Heart left ventricle (tissue), 16 donors: ENCODE results near the gene KCNJ9. TPM values are rescaled to one million over a fixed set of nuclear protein-coding genes. Genes with fewer than 3 reads are reported as not detected.

Source experiments
- ATAC-seq, 4 donors: fragments of 200-7000 bp; cut with Tn5 transposase; one replicate each; pipeline ENCODE4 v1.9.1; 2020 to 2022; ENCODE audit warnings: moderate library complexity in 4 of 4, mild to moderate bottlenecking in 3 of 4, moderate number of reproducible peaks in 1 of 4
- DNase-seq, 5 donors: peaks; one replicate each; pipeline ENCODE4 v3.0.0-alpha.2; 2020
- H3K27ac ChIP-seq, 12 donors: fragments of 200-600 bp; sonication (generic) in 4 of 12; one replicate each; pipeline versions ENCODE4 v1.5.0 to v1.8.0; 2016 to 2022; ENCODE audit warnings: mild to moderate bottlenecking in 2 of 12
- H3K27me3 ChIP-seq, 9 donors: fragments of 200-600 bp; sonication (generic) in 2 of 9; one replicate each; pipeline versions ENCODE4 v1.5.1 to v1.8.0; 2016 to 2022; ENCODE audit warnings: mild to moderate bottlenecking in 3 of 9
- H3K36me3 ChIP-seq, 9 donors: fragments of 200-600 bp; sonication (generic) in 2 of 9; one replicate each; pipeline versions ENCODE4 v1.5.0 to v1.8.0; 2018 to 2022; ENCODE audit warnings: mild to moderate bottlenecking in 2 of 9
- H3K4me1 ChIP-seq, 12 donors: fragments of 200-600 bp; sonication (generic) in 4 of 12; one replicate each; pipeline versions ENCODE4 v1.5.0 to v1.8.0; 2016 to 2022; ENCODE audit warnings: mild to moderate bottlenecking in 3 of 12
- H3K4me3 ChIP-seq, 12 donors: fragments of 200-600 bp; sonication (generic) in 4 of 12; one replicate each; pipeline versions ENCODE4 v1.5.0 to v1.8.0; 2017 to 2022; ENCODE audit warnings: mild to moderate bottlenecking in 9 of 12, moderate library complexity in 4 of 12
- H3K9me3 ChIP-seq, 12 donors: fragments of 200-600 bp; sonication (generic) in 4 of 12; one replicate each; pipeline versions ENCODE4 v1.5.0 to v1.8.0; 2016 to 2022; ENCODE audit warnings: mild to moderate bottlenecking in 1 of 12
- CTCF ChIP-seq, 12 donors: fragments of 200-600 bp; sonication (generic) in 4 of 12; IDR thresholded peaks; one replicate each; pipeline versions ENCODE4 v1.5.0 to v1.8.0; 2018 to 2022; ENCODE audit warnings: antibody characterized with exemption in 12 of 12, mild to moderate bottlenecking in 5 of 12
- POLR2A ChIP-seq, 2 donors: fragments of 450-650 bp; IDR thresholded peaks; one replicate each; pipeline ENCODE4 v1.6.1; 2017; ENCODE audit warnings: antibody characterized with exemption in 2 of 2, mild to moderate bottlenecking in 2 of 2, moderate library complexity in 2 of 2
- WGBS, 4 donors: extraction: QIAGEN DNeasy Blood & Tissue Kit in 2 of 4; methylation state at CpG; one replicate each; pipeline versions ENCODE4 v1.1.5 to v1.1.7; 2013 to 2018; 5-methylcytosine and 5-hydroxymethylcytosine counted together
- intact Hi-C, 10 donors: fragments of 100-400 bp; cut with DNase I; formaldehyde crosslinking; loops; one replicate each; pipeline versions ENCODE4 v1.11.1 to v1.14.2; 2022
- polyA plus RNA-seq, 2 donors: library from polyadenylated mRNA; stranded (reverse); fragments of 200-250 nt; gene quantifications; one replicate each; pipeline ENCODE4 v1.2.3, GENCODE V29; 2013
- total RNA-seq, 9 donors: library from RNA; depleted of rRNA in 2 of 9; stranded (reverse); fragments of >200 nt in 2 of 9; fragmentation: NEBNext Ultra II Directional in 3 of 9; extraction: Animal tissue kit (Norgen Biotek cat#: 25700) in 3 of 9; gene quantifications; one replicate each; pipeline versions ENCODE4 v1.1.0 to v1.2.4, GENCODE V29; 2016 to 2023
- donor health status: ischemic (EF 13 %, LVEDD 7.1; RV severe dilation, severe dysfunction).
- donor health status: healthy with polysubstance abuse.
- donor health status: DM: no; HTN: yes; CAD: no.
- donor health status: DM: no; HTN: no; CAD: no.
- donor health status: ischemic (EF 25% LVEDD 6.9; RV normal size, moderate dysfunction).
- donor health status: ischemic (EF 25% LVEDD 5.7; RV mildly dilated, moderate dysfunction).
- donor health status: healthy.
- donor health status: DM: yes; HTN: yes; CAD: no.
- donor health status: ischemic (EF 35%, LVEDD 5.7; RV mildly dilated, moderate dysfunction).
- donor health status: nonischemic (EF 11% LVEDD 7.7; RV severe dilation, severe dysfunction).
- donor health status: DM: yes; HTN: yes; CAD: no.
- donor health status: PGD.
- donor health status: ischemic (EF 29% LVEDD 5.4; RV normal size, mild dysfunction).
- donor health status: nonischemic (EF 23%, LVEDD 6.1; RV moderate dilation, normal function).

Gene KCNJ9
- total and polyA plus RNA-seq, 11 donors: 0.06 to 0.29 (median 0.08) TPM; not detected in 8

GRCh38 chr1:160103658-160104408 lies 22.5 kb downstream of the KCNJ9 start:
- DNase-seq (no peak), ATAC-seq (no peak)
- Histone ChIP-seq H3K27ac (peak overlapping the region in 3 of 12 donors; percentile 32 to 95 (median 35)), H3K36me3 (no peaks in the 10 kb centered on the region), H3K9me3 (no peaks in the 10 kb centered on the region), H3K27me3 (no peaks in the 10 kb centered on the region), H3K4me1 (peaks cover 0 to 45% (median 22%) of the 10 kb centered on the region in 12 donors), H3K4me3 (no peak overlapping the region)
- WGBS, 4 donors: 51 to 67% (median 58%) methylated on average over 6 of the region's 6 CpGs
- TF ChIP-seq CTCF (IDR thresholded peaks at IDR 0.05): no peak
- TF ChIP-seq POLR2A (IDR thresholded peaks at IDR 0.05): no peak
- intact Hi-C loops: loop anchor here in 8 of 10 donors (5.0 to 10.0 kb wide), 7 partner anchors 88 to 273 kb away; partner anchors contain the start of gene CASQ1 (in 3 of the 8)

GRCh38 chr1:160104486-160104885 lies 23.1 kb downstream of the KCNJ9 start:
- TF ChIP-seq CTCF (IDR thresholded peaks at IDR 0.05) (no peak), POLR2A (IDR thresholded peaks at IDR 0.05) (no peak)
- intact Hi-C loops: loop anchor here in 8 of 10 donors (5.0 to 10.0 kb wide), 7 partner anchors 88 to 273 kb away; partner anchors contain the start of gene CASQ1 (in 3 of the 8)
- Histone ChIP-seq H3K36me3 (no peaks in the 10 kb centered on the region), H3K9me3 (no peaks in the 10 kb centered on the region), H3K27me3 (no peaks in the 10 kb centered on the region), H3K4me1 (peaks cover 0 to 40% (median 22%) of the 10 kb centered on the region in 12 donors), H3K4me3 (no peak overlapping the region), H3K27ac (peak overlapping the region in 3 of 12 donors; percentile 32 to 95 (median 35))
- no peak for DNase-seq
- 61 to 69% (median 65%) methylated on average over 3 of the region's 3 CpGs for WGBS, 4 donors
- ATAC-seq: no peak

GRCh38 chr1:160105155-160105554 lies 23.8 kb downstream of the KCNJ9 start:
- peaks cover 0 to 41% (median 22%) of the 10 kb centered on the region in 12 donors for H3K4me1 ChIP-seq
- DNase-seq: no peak

More at GRCh38 chr1:160105155-160105554, 23.8 kb downstream of the KCNJ9 start:
- ATAC-seq: no peak
- 98 to 99% (median 99%) methylated on average over 5 of the region's 5 CpGs for WGBS, 4 donors
- no peaks in the 10 kb centered on the region for H3K36me3 ChIP-seq
- H3K9me3 ChIP-seq: no peaks in the 10 kb centered on the region
- no peaks in the 10 kb centered on the region for H3K27me3 ChIP-seq
- H3K27ac ChIP-seq: no peak overlapping the region
- TF ChIP-seq POLR2A (IDR thresholded peaks at IDR 0.05) (no peak), CTCF (IDR thresholded peaks at IDR 0.05) (no peak)
- no peak overlapping the region for H3K4me3 ChIP-seq
- intact Hi-C loops: loop anchor here in 3 of 10 donors (5.0 to 10.0 kb wide), 6 partner anchors 82 to 270 kb away; partner anchors contain the start of genes CASQ1 (in 1 of the 3) and PEX19 (in 1 of the 3)
